Retinal pigment epithelial cell (primary cell): ENCODE measurements around the gene PVR.

Source experiments
- DNase-seq: peaks from one replicate; pipeline ENCODE4 v3.0.0-alpha.2; 2010; ENCODE audit warnings: low read depth
- H3K4me3 ChIP-seq: 2 replicates; pipeline ENCODE4 v1.5.1; 2011; ENCODE audit warnings: mild to moderate bottlenecking, low read length, control low read depth, moderate library complexity
- CTCF ChIP-seq: conservative IDR thresholded peaks from 2 replicates; pipeline ENCODE4 v1.5.1; 2011; ENCODE audit warnings: low read depth, low read length, control low read depth, inconsistent platforms

The PVR gene

GRCh38 chr19:44700547-44700946 is 56.8 kb downstream of the PVR start:
- no peak for DNase-seq
- TF ChIP-seq CTCF, result no peak
- no peak overlapping the region for H3K4me3 ChIP-seq

GRCh38 chr19:44701228-44701627 is 57.5 kb downstream of the PVR start:
- no peak for DNase-seq
- no peak overlapping the region for H3K4me3 ChIP-seq
- TF ChIP-seq CTCF, result no peak

- no peak overlapping the region for H3K4me3 ChIP-seq
- TF ChIP-seq CTCF, result no peak
- no peak for DNase-seq
Observed at GRCh38 chr19:44702551-44703176, 59.0 kb downstream of the PVR start.

DNA sequence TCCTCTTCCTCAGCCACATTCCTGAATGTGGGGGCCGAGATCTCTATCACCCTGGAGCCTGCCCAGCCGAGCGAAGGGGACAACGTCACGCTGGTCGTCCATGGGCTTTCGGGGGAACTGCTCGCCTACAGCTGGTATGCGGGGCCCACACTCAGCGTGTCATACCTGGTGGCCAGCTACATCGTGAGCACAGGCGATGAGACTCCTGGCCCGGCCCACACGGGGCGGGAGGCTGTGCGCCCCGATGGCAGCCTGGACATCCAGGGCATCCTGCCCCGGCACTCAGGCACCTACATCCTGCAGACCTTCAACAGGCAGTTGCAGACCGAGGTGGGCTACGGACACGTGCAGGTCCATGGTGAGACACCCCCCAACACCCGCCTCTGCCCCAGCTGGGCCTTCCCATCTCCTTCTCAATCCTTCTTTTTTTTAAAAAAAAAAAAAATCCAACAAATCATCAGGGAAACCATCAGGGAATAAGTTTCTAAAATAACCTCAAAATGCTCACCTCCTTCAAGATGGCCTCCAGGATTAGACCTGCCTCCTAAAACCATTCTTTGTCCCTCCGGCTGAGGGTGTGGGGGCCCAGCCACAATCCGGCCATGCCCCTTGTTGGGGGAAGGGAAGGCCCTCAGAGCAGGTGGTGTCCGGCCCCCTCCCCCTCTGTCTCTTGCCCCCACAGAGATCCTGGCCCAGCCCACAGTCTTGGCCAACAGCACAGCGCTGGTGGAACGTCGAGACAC is 59.8 kb downstream of the PVR start:
- H3K4me3 ChIP-seq, result no peak overlapping the region
- no peak for DNase-seq
- no peak for TF ChIP-seq CTCF

GRCh38 chr19:44704982-44705381 is 61.3 kb downstream of the PVR start:
- no peak for DNase-seq
- H3K4me3 ChIP-seq, result no peak overlapping the region
- TF ChIP-seq CTCF, result no peak

DNA sequence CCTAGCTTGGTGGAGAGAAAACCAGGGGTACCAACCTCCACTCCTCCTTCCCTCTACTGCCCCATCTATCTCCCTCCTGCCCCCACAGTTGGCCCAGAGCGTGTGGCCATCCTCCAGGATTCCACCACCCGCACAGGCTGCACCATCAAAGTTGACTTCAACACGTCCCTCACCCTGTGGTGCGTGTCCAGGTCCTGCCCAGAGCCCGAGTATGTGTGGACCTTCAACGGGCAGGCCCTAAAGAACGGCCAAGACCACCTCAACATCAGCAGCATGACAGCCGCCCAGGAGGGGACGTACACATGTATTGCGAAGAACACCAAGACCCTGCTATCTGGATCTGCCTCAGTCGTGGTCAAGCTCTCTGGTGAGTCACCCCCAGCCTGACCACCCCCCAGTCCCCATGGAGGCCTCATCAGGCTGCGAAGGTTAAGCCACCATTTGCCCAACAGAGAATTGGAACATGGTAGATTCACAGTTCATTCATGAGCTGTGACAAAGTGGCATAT is 61.8 kb downstream of the PVR start:
- no peak overlapping the region for H3K4me3 ChIP-seq
- no peak for DNase-seq
- TF ChIP-seq CTCF, result no peak

DNA sequence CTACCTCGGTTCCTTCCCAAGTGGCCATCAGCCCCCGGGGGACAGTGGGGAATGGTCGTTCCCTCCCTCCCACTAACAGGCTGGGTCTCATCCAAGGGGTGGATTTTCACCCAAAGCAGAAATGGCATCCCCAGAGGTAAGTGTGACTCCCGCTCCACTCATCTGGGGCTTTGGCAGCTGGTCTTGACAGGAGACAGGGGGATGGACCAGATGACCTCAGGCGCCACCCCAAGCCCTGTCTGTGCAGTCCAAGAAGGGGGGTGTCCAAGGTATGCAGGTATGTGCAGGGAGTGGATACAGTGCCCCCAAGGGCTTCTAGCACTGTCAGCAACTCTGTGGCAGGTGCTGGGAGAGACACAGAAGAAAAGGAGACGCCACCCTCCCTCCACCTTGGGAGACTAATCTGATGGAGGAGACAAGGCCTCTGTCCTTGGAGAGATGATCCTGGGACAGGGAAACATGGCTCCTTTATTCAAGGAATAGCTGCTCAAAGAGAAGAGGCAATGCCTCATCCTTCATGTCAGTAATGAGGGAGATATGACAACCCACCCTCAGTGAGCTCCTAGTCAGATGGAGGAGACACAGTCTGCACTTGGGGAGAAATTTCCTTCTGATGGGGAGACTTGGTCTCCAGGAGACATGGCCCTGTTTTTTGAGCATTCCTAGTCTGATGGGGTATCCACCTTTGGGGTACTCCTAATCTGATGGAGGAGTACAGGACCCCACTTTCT is 63.0 kb downstream of the PVR start:
- TF ChIP-seq CTCF, result no peak
- H3K4me3 ChIP-seq, result no peak overlapping the region
- DNase-seq, result no peak
